DOHH2 (cell line): ENCODE data around the gene PSMD6.

Experiments
- EZH2phosphoT487 ChIP-seq: fragments of 200-600 bp; sonication (generic); IDR thresholded peaks from 2 replicates; pipeline ENCODE4 v1.6.1; 2017; ENCODE audit warnings: borderline replicate concordance, mild to moderate bottlenecking, antibody characterized with exemption, low read length, moderate library complexity, mixed read lengths
- TF ChIP-seq, protein P1 (sequence below): fragments of 200-600 bp; sonication (generic); IDR thresholded peaks from one replicate; pipeline ENCODE4 v1.5.1; 2014; ENCODE audit warnings: antibody characterized with exemption, mild to moderate bottlenecking, low read depth, low read length; ENCODE audit not compliant: poor library complexity, severe bottlenecking

GRCh38 chr3:64057231-64057630 is 33.9 kb upstream of the PSMD6 start:
- TF ChIP-seq, protein P1, sequence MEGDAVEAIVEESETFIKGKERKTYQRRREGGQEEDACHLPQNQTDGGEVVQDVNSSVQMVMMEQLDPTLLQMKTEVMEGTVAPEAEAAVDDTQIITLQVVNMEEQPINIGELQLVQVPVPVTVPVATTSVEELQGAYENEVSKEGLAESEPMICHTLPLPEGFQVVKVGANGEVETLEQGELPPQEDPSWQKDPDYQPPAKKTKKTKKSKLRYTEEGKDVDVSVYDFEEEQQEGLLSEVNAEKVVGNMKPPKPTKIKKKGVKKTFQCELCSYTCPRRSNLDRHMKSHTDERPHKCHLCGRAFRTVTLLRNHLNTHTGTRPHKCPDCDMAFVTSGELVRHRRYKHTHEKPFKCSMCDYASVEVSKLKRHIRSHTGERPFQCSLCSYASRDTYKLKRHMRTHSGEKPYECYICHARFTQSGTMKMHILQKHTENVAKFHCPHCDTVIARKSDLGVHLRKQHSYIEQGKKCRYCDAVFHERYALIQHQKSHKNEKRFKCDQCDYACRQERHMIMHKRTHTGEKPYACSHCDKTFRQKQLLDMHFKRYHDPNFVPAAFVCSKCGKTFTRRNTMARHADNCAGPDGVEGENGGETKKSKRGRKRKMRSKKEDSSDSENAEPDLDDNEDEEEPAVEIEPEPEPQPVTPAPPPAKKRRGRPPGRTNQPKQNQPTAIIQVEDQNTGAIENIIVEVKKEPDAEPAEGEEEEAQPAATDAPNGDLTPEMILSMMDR: no peak
- no peak for TF ChIP-seq EZH2phosphoT487
